ENCODE results near the gene SLC25A15.

Gene SLC25A15

DNA sequence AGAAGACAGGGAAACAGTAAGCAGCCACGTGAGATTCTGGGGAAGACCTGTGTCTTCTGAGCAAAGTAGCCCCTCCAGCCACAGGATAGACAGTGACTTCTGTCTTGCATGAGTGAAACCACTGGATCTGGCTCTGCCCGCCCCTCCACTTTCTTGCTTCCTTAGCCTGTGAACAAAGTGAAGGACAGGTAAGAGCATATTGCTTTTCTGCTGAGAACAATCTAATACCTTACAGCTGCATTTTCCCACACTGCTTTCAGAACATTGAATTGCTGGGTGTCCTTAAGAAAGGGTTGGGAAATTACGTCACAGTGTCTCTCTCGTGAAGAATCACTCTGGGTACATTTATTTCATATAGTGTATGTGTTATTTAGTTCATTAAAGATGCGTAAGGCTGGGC, 11.1 kb downstream of the SLC25A15 start:
- H3K4me3 ChIP-seq (ENCODE audit: low read depth, low read length), result no peak overlapping the region
- no peak for TF ChIP-seq CTCF (IDR thresholded peaks at IDR 0.05; ENCODE audit: low read depth, low read length, missing control alignments)
- no peak for DNase-seq (ENCODE audit: low read depth)

DNA sequence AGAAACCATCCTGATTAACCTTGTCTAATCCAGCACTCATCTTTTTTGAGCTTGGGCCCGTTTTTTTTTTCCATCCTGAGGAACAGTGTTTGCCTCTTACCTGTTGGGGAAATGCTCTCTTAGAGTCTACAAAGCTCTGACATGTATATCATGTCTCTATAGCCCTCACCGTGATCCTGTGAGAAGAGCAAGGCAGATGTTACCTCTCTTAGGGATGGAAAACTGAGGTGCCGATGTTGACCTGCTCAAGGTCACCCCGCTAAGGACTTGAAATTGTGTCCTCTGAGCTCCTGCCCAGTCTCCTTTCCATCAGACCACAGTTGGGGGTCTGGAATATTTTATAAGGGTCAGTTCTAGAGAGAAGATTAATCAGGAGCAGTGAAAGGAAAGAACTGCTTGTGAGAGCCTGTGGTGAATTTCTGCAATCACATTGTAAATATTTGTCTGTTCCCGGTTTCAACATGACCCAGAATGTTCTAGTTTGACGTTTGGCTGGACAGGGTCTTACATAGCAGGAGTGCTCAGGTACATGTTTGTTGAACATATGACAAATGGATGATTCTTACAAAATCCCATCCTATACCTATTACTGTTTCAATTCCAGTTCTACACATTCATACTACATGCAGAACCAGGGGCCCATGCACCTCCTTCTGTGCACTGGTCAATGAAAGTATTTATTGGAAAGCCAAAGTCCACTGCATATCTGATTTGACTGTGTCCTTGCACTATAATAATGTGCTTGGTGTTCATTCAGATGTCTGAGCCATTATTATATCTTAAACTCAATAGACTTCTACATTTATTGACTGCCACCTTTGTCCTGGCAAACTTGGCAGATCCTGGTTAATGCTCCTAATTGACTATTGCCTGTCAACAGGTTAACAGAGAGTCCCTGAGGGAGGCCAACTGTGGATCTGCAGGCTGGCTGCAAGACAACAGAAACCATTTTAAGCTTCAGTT, 12.1 kb downstream of the SLC25A15 start:
- DNase-seq (ENCODE audit: low read depth), result no peak
- no peak overlapping the region for H3K4me3 ChIP-seq (ENCODE audit: low read depth, low read length)
- TF ChIP-seq CTCF (IDR thresholded peaks at IDR 0.05; ENCODE audit: low read depth, low read length, missing control alignments), result no peak

DNA sequence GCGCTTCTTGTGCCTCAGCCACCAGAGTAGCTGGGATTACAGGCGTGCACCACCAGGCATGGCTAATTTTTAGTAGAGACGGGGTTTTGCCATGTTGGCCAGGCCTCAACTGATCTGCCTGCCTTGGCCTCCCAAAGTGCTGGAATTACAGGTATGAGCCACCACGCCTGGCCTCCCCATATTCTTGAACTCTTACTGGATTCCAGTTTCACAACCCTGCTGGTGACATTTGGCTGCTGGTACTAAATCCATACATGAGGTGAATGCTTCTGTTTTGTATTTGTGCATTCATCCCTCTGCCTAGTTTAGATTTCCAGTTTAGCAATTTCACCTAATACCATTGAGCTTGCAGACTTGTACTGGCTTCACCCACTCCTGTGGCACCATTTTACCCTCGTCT, 13.9 kb downstream of the SLC25A15 start:
- no peak for TF ChIP-seq CTCF (IDR thresholded peaks at IDR 0.05; ENCODE audit: low read depth, low read length, missing control alignments)
- no peak overlapping the region for H3K4me3 ChIP-seq (ENCODE audit: low read depth, low read length)
- DNase-seq (ENCODE audit: low read depth), result no peak

- DNase-seq (ENCODE audit: low read depth), result no peak
- no peak overlapping the region for H3K4me3 ChIP-seq (ENCODE audit: low read depth, low read length)
- TF ChIP-seq CTCF (IDR thresholded peaks at IDR 0.05; ENCODE audit: low read depth, low read length, missing control alignments), result no peak
Measured at GRCh38 chr13:40806241-40806640, 16.8 kb downstream of the SLC25A15 start.

- no peak for DNase-seq (ENCODE audit: low read depth)
- no peak for TF ChIP-seq CTCF (IDR thresholded peaks at IDR 0.05; ENCODE audit: low read depth, low read length, missing control alignments)
- no peak overlapping the region for H3K4me3 ChIP-seq (ENCODE audit: low read depth, low read length)
Measured at GRCh38 chr13:40809471-40809870, 20.1 kb downstream of the SLC25A15 start.

DNA sequence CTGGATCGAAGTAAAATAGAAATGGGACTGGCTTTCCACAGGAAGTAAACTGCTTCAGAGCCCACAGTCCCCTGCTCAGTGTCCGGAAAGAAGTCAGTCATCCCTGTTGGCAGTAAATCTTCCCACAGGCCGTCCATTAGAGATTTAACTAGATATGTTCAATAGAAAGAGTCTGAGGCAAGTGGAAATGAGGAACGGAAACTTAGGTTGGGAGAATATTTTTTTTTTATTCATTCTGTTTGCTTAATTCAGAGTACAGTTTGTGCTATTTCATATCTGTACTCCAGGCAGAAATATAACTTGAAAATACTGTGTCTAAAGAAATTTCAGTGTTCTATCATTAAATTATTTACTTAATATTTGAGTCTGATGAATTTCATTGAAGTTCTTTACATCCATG, 22.7 kb downstream of the SLC25A15 start:
- DNase-seq (ENCODE audit: low read depth), result no peak
- TF ChIP-seq CTCF (IDR thresholded peaks at IDR 0.05; ENCODE audit: low read depth, low read length, missing control alignments), result no peak
- H3K4me3 ChIP-seq (ENCODE audit: low read depth, low read length), result no peak overlapping the region

All from GM12864 (cell line).